HPDE6-E6E7 (cell line): ENCODE results near the gene IRAK2.
"Not testable (repeated sequence)": the region's sequence is repeated elsewhere in the genome, so short reads cannot be mapped to it uniquely, and the experiment has no call there.

ENCODE experiments used
- DNase-seq: peaks from one replicate; pipeline ENCODE4 v3.0.0; 2011; ENCODE audit warnings: missing footprints; ENCODE audit errors: extremely low spot score

Gene IRAK2

DNA sequence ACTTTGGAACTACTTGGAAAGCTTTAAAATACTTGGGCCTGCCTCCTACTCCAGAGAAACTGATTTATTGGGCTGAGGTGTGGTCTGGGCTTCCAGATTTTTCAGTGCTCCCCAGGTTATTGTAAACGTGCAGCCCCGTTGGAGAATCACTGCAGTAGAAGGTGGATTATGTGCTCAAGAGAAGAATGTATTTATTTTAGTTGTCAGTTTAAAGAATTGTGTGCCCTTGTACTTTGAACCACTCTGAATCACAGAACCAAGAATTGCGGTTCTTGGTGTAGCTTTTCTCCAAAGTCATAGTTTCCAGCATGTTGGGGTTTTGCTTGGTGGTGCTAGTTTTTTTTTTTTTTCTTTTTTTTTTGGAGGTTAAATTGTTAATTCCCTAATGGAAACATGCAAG lies 85.1 kb downstream of the IRAK2 start:
- DNase-seq: no peak

DNA sequence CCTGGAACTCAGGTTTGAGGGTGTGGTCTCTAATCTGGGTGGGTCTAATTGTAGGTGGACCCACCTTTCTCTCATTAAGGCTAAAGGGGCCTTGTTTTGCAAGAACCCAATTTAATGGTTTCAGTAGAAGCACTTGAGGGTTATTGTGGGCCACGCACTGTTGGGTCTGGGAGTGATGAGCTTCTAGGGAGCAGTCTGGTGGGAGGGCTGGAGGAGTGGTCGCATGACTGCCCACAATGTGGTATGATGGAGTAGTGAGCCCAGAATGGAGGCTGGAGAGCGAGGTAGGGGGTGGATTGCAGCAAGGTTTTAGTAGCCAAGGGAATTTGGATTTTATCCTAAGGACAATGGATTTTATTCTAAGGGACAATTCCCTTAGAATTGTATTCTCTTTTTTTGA lies 86.3 kb downstream of the IRAK2 start:
- DNase-seq: no peak

DNA sequence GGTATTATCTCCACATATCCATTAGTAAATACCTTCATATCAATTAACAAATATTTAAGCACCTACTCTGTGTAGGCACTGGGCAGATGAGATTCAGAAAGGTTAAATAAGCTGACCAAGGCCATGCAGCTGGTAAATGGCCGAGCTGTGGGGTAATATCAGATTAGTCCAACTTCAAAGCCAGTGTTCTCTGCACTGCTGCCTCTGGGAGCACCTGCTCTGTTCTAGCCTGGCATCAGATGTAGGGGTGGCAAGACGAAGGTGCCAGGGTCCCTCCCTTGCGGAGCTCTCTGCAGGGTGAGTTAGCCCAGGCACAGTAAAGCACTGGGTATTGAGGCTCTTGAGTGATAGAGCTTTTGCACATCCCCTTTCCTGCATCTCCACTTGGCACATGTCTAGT lies 89.0 kb downstream of the IRAK2 start:
- no peak for DNase-seq

DNA sequence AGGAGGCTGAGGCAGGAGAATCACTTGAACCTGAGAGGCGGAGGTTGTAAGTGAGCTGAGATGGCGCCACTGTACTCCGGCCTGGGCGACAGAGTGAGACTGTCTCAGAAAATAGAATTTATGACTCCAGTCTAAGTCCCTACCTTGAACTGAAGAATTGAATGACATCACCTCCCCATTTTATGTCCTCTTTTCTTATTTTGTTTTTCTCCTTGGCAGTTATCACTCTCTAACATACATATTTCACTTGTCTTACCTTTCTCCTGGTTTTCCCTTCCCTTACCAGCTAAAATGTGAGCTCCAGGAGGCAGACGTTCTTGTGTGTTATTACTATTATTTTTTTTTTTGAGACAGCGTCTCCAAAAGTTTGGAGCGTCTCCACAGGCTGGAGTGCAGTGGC lies 91.1 kb downstream of the IRAK2 start:
- no peak for DNase-seq

DNA sequence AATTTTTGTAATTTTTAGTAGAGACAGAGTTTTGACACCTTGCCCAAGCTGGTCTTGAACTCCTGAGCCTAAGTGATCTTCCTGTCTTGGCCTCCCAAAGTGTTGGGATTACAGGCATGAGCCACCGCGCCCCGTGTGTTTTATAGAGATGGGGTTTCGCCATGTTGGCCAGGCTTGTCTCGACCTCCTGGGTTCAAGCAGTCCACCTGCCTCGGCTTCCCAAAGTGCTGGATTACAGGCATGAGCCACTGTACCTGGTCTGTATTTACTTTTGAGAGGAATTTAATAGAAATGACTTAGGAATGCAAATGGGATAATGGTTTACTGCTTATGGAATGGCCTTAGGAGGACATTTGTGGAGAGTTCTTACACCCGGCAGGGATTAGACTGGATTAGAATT lies 94.3 kb downstream of the IRAK2 start:
- no peak for DNase-seq

DNA sequence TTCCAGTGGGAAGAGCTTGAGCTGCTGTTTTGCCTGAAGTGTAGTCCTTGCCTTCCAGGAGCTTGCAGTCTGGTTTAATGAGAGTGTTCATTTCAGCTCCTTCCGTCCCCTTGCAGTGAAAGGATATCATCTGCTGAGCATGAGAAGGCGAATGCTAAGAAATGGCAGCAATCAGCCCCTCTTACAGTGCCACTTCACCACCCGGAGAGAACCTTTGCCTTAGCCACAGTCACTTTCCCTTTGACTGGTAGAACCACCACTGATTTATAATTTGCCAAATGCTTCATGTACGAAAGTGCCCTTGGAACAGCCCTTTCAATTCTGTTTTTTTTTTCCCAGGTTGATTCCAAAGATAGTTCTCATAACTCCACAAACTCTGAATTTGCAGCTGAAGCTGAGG lies 95.1 kb downstream of the IRAK2 start:
- no peak for DNase-seq

DNA sequence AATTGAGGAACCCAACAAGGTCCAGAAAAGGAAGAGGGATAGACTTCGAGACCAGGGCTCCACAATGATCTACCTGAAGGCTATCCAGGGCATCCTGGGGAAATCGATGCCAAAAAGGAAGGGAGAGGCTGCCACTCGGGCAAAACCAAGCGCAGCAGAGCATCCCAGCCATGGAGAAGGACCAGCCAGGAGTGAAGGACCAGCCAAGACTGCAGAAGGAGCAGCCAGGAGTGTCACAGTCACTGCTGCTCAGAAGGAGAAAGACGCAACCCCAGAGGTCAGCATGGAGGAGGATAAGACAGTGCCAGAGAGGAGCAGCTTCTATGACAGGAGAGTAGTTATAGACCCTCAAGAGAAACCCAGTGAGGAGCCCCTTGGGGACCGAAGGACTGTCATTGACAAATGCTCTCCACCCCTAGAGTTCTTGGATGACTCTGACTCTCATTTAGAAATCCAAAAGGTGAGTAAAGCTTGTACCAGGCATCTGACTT lies 95.5 kb downstream of the IRAK2 start:
- DNase-seq: no peak

DNA sequence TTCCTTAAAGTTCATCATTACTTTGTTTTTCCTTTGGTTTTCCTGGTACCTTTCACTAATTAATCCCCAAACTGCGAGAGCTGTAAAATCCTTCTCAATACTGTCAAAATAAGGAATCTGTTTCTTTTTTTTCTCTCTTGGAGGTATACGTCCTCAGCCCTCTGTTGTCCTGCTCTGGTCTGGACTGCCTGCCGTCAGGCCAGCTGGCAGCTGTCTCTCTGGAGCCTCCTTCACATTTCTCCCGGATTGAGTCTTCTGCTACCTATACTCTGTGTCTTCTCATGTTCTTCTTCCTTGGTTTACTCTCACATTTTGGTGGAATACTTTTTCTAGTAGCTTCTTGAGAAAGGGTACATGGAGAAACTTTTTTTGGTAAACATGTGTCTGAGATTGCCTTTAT lies 97.3 kb downstream of the IRAK2 start:
- DNase-seq: no peak

DNA sequence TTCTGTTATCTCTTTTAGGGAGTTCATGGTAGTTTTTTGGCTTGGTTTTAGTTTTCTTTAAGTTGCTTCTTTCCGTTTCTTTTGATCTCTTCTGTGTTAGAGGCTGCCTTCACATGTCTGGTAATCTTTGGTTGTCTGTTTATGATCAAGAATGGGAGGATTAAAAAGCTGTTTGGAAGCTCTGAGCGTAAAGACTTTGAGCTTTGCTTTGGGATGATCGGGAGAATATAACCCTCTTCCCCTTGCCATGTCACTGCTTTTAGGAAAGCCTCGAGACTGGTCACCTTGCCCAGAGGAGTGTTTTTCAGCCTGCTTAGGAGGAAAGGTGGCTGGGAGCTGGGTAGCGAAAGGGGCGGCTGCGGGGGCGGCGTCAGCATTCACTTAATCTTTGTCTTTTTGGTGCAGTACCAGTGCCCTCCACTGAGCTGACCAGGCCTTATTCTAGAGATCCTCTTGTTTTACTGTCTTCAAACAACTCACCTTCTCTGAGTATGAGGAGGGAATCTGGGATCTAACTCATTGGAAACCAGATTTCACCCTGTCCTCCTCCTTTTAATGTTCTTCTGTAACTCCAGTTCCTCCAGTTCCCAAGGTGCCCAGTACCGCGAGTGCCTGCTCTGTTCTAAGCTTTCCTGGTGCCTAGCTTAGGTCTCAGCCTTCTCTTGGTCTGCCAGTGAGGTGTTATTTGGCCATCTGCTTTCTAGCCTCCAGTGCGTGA lies 99.1 kb downstream of the IRAK2 start:
- DNase-seq: no peak

DNA sequence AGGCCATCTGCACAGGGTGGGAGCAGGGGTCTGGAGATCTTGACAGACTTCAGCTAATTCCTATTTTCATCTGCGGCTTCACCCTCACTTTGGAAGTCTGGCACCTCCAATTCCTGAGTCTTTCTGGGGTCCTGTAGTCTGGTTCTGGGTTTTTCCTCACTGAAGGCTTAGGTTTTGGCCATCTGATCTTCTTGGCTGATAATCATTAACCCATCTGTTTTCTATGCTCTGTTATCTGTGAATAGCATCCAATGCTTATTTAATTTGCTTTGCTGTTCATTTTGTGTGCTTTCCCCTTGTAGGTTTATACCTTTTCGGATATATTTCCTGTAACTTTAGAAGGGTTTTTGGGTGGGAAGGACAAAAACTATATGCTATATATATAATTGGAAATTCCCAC lies 101.1 kb downstream of the IRAK2 start:
- no peak for DNase-seq

DNA sequence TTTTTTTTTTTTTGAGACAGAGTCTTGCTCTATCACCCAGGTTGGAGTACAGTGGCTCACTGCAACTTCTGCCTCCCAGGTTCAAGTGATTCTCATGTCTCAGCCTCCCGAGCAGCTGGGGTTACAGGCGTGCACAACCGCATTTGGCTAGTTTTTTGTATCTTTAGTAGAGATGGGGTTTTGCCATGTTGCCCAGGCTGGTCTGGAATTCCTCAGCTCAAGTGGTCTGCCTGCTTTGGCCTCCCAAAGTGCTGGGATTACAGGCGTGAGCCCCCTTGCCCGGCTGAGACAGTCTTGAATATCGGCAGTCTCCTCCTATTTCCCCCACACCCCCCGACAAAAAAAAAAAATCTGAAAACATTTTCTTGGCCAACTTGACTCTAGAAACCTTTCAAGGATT lies 102.2 kb downstream of the IRAK2 start:
- not testable (repeated sequence) for DNase-seq

DNA sequence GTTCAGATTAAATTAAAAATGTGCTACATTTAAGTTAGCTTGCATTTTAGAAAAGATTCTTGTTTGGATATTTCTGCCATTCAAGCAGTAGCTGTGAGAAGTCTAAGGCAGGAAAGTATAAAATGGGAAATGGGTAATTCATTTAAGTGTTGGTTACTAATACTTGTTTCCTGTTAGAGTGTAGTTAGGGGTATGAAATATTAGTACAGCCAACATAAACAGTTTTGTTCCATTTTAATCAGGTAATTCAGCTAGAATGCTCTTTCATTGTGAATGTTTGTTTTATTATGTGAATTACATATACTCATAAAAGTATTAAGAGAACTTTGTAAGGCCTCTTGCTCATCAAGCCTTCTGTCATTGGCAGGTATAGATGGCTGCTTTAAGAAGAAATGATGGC lies 103.4 kb downstream of the IRAK2 start:
- DNase-seq: no peak

DNA sequence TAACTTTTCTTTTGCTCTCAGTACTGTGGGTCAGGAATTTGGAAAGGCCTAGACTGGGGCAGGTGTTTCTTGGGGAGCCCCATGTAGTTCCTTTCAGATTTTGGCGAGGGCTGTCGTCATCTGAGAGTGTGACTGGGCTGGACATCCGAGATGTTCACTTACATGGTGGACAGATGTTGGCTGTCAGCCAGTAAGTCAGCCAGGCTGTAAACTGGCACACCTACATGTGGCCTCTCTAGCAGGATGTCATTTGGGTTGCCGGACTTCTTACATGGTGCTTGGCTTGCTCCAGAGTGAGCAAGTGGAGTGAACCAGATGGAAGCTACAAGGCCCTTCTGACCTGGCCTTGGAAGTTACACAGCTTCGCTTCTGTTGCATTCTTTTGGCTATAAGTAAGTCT lies 104.2 kb downstream of the IRAK2 start:
- no peak for DNase-seq

DNA sequence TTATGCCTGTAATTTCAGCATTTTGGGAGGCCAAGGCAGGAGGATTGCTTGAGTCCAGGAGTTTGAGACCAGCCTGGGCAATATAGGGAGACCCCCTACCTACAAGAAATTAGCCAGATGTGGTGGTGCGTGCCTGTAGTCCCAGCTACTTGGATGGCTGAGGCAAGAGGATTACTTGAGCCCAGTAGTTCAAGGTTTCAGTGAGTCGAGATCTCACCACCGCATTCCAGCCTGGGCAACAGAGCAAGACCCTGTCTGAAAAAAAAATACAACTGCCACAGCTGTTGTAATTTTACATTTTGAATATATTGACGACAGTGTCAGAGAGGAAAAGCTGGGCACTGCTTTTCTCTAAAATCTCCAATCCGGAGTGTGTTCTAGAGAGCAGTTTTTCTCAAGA lies 104.7 kb downstream of the IRAK2 start:
- no peak for DNase-seq

DNA sequence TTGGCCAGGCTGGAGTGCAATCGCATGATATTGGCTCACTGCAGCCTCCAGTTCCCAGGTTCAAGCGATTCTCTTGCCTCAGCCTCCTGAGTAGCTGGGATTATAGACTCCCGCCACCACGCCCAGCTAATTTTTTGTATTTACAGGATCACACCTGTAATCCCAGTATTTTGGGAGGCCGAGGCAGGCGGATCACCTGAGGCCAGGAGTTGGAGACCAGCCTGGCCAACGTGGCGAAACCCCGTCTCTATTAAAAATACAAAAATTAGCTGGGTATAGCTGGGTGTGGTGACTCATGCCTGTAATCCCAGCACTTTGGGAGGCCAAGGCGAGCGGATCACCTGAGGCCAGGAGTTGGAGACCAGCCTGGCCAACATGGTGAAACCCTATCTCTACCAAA lies 107.8 kb downstream of the IRAK2 start:
- not testable (repeated sequence) for DNase-seq

DNA sequence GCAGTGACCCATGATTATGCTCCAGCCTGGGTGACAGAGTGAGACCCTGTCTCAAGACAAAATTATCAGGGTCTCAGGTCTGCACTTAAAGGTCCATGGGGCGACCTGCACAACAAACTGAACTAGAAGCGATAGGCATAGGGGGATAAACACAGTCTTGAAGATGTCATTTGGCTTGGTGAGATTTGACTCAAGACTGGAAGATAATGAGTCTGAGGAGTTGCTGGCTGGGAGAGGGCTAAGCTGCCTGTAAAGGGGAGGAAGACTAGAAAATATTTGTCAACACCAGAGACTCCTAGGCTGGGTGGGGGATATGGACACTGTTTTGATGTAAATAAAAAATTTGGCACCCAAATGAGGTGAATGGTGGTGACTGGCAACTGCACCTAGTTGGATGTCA lies 108.3 kb downstream of the IRAK2 start:
- no peak for DNase-seq

DNA sequence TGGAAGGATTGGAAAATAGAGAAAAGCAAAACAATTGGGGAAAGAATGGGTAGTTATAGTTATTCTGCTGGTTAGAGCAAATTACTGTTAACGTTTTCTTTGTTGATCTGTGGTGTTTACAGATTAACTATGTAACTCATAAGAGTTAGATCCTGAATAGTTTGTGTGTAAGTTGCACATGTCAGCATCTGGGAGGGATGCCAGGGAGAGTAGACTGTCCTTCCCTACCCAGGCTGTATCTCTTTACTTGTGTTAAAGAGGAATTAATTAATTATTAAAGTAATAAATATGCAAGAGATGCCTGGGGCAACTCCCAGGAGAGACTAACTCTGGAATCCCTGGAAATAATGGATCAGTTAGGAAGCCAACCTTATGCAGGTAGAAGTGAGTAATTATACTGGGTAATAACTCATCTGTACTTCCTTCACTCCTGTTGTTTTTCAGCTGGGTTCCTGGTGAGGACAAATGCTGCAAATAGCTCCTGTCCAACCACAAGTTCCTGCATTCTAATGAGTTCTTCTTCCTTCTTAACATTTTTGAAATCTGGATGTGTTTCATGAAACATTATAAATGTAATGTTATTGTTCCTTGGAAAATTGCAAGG lies 109.1 kb downstream of the IRAK2 start:
- DNase-seq: no peak

DNA sequence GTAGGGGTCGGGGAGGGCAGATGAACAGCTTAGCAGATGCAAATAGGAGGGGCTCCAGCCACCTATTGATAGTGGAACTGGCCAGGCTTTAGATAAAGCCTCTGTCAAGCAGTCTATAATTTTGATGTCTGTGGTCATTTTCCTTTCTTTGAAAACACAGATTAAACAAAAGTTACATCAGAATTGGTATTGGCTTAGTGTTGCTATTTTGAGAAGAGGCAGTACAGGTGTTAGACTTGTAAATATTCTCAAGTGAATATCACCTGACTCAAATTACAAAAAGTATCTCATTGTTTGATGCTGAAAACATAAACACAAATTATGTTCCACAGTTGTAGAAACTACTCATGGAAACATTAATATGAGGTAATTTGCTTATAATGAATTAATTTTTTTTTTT lies 109.9 kb downstream of the IRAK2 start:
- no peak for DNase-seq

DNA sequence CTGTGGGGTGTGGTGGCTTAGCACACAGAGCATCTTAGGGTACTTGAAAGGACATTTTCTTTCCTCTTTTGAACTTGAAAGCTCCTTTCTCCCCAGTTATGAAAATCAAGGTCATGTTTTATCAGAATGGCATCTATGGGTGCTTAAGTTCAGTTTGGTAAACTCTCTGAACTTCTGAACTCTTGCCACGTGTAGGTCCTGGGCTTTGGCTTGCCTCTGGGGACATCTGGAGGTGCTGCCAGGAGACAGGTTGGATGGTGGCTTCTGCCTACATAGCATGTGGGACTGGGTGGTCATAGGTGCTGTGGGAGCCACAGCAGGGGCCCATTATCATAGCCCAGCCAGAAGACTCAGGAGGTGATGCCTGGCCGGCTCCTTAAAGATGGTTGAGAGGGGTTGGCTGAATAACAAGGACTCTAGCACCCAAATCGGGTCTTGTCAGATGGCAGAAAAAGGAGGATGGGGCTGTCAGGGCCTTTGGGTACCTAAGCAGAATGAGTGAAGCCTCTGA lies 112.5 kb downstream of the IRAK2 start:
- DNase-seq: no peak

DNA sequence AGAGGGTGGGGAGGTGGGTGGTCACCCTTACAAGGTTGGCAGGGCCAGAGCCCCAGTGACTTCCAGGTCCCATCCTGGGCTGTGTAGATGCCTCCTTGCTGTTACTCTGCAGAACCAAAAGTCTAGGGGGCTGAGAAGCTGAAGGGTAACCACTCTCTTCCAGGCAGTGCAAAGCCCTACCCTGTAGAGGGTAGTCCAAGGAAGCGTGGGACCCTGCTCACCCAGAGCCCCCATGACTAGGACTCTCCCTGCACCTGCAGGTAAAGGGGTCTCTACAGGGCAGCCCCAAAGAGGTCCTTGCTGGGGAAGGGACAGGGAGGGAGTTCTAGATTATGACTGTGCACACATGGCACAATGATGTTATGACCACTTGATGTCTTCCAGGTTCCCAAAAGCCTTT lies 113.8 kb downstream of the IRAK2 start:
- no peak for DNase-seq

DNA sequence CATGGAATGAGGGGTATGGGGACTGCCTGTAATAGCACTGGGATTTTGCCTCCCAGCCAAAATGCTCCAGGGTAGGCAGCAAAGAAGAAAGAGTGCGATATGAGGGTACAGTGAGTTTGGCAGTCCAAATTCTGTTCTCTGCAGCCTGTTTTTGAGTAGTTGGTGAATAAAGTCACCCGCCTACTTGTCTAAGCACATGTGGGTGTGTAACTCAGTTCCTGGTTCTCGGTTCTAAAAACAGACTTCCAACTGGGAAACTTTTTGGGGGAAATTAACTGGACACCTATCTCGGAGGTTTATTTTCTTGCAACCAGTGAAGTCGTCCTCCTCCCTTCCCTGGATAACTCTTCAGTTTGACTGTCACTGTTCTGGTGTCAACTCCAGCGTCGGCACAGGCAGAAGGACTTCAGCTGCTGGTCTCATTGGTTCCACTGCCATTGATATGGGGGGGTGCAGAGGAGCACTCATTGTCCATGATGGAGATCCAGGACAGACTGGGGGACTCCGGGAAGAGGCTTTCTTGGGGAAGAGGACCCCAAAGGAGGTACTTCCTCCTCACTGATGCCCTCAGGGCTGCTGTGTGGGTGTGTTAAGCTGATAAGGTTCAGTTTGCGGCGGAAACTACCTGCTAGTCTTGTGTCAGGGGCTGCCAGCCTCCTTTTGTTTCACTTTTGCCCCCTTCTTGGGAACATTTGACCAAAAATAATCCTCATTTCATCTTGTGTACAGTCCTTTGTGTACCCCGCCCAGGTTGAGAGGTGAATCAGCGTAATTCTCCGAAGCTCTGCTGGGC lies 114.9 kb downstream of the IRAK2 start:
- no peak for DNase-seq

DNA sequence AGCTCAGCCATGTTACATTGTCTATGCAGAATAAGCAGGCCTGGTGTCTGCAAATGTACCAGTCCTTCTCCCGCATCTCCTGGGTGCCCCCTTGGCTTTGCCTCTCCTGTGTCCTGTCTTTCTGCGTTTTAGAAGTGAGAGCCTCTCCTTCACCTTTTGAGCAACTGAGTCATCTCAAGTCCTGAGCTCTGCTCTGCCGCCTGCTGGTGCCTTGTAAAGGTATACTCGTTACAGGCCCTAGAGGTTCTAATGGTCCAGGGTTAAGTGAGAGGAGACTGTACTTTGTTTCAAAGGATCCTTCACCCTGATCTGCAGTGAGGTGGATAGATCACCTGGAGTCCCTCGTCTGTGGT lies 115.4 kb downstream of the IRAK2 start:
- no peak for DNase-seq

DNA sequence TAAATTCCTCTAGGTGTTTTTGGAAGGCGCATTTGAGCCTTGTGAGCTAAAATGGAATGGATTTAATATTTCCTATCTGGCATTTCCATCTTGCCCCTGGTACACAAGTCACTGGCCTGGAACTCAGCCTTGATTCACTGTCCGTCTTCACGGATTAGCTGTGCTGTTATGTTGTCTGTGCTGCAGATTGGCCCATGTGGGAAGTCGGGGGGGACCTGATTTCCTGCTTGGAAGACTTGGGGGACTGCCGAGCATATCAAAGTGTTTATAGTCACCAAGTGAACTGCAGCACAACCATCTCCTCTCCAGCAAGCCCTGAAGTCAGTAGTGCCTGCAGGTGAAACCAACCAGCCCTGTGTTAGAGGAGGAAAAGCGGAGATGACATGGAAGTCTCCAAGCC lies 115.9 kb downstream of the IRAK2 start:
- no peak for DNase-seq
